Mucosa of descending colon (tissue), 3 donors: Measurements from ENCODE around the gene DNASE2B. TPM values are rescaled to one million over a fixed set of nuclear protein-coding genes. Genes with fewer than 3 reads are reported as not detected.
A peak's percentile ranks its signal among the peaks of the same experiment; 100 is the strongest.

Experiments
- ATAC-seq: fragments of 200-7000 bp; cut with Tn5 transposase; one replicate; pipeline ENCODE4 v1.9.1; 2020; ENCODE audit warnings: mild to moderate bottlenecking, moderate library complexity
- DNase-seq, 3 donors: peaks; one replicate each; pipeline ENCODE4 v3.0.0-alpha.2; 2020
- H3K36me3 ChIP-seq: fragments of 200-600 bp; one replicate; pipeline ENCODE4 v1.8.0; 2021; ENCODE audit warnings: low read depth, mild to moderate bottlenecking
- H3K4me1 ChIP-seq: fragments of 200-600 bp; one replicate; pipeline ENCODE4 v1.8.0; 2021; ENCODE audit warnings: low read depth, mild to moderate bottlenecking
- H3K4me3 ChIP-seq: fragments of 200-600 bp; one replicate; pipeline ENCODE4 v1.8.0; 2021; ENCODE audit warnings: mild to moderate bottlenecking
- H3K9me3 ChIP-seq: fragments of 200-600 bp; one replicate; pipeline ENCODE4 v1.8.0; 2021; ENCODE audit warnings: mild to moderate bottlenecking
- intact Hi-C, 2 donors: fragments of 100-400 bp; cut with DNase I in 1 of 2; cut with micrococcal nuclease in 1 of 2; formaldehyde crosslinking; loops; one replicate each; pipeline versions ENCODE4 v1.11.0 to v1.11.1; 2022; cut with DNase I, micrococcal nuclease
- total RNA-seq, 3 donors: library from RNA; stranded (reverse); fragmentation: NEBNext Ultra II Directional in 2 of 3; extraction: Animal tissue kit (Norgen Biotek cat#: 25700) in 2 of 3; gene quantifications; one replicate each; pipeline versions ENCODE4 v1.2.1 to v1.2.4, GENCODE V29; 2021 to 2023
- TF ChIP-seq, protein P1 (sequence below): fragments of 200-600 bp; IDR thresholded peaks from one replicate; pipeline ENCODE4 v1.8.0; 2022; ENCODE audit warnings: antibody characterized with exemption, mild to moderate bottlenecking
- donor health status: DM: no; HTN: no; CAD: no; lungs with moderate emphysema.
- donor health status: DM: no; HTN: no; CAD: no.
- donor health status: DM: no; HTN: yes; CAD: no.

DNASE2B gene
- total RNA-seq, 3 donors from 2014 or later, result 0.87 to 1.0 TPM; not detected in 1

DNA sequence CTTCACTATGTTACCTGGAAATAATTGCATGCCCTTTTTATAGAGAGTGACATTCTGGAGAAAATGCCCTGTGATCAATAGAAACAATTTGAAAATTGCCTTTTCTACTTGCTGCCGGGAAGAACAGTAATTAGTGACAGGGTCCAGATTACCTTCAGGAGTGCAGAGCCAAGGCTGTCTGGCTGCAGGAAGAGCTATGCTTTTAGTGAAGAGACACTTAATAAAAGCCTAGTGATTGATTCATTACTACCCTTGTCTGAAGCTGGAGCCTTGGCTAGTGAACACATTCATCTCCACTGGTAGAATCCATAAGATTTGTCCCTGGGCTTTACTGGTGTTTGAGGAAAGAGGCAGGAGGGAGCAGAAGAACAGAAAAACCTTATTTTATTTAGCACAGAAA is 12.9 kb upstream of the DNASE2B start:
- DNase-seq (no peak), ATAC-seq (no peak)
- intact Hi-C loops, result no loop called here
- Histone ChIP-seq H3K36me3 (no peaks in the 10 kb centered on the region), H3K4me3 (no peak overlapping the region), H3K9me3 (no peaks in the 10 kb centered on the region), H3K4me1 (no peaks in the 10 kb centered on the region)
- TF ChIP-seq, protein P1, sequence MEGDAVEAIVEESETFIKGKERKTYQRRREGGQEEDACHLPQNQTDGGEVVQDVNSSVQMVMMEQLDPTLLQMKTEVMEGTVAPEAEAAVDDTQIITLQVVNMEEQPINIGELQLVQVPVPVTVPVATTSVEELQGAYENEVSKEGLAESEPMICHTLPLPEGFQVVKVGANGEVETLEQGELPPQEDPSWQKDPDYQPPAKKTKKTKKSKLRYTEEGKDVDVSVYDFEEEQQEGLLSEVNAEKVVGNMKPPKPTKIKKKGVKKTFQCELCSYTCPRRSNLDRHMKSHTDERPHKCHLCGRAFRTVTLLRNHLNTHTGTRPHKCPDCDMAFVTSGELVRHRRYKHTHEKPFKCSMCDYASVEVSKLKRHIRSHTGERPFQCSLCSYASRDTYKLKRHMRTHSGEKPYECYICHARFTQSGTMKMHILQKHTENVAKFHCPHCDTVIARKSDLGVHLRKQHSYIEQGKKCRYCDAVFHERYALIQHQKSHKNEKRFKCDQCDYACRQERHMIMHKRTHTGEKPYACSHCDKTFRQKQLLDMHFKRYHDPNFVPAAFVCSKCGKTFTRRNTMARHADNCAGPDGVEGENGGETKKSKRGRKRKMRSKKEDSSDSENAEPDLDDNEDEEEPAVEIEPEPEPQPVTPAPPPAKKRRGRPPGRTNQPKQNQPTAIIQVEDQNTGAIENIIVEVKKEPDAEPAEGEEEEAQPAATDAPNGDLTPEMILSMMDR, result no peak

DNA sequence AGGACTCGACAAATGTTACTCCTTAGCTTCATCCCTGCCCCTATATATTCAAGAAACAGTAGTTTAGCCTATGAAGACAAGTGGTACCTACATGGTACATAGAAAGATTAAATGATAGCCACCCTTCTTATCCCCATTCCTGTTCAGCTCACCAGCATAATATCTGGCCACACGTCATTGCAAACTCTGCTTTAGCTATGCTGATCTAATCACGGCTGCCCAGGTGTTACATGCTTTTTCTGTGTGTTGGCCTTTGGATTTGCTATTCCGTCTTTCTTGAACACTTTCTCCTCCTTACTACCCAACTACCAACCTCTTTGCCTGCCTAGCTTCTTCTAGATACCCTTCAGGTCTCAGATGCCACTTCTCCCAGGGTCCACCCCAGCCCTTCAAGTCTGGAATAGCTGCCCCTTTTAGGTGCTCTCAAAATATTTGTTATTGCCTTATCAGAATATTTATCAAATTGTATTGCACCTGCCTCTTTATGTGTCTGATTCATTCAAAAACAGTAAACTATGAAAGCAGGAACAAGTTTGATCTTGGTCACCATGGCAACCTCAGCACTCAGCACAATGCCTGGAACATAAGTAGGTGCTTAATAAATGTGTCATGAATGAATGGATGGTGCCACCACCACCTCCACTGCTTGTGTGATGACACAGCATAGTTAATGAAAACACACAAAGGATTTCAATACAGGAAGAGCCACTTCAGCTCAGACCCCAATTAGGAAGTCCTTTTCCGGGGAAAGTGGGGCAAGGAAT is 11.4 kb upstream of the DNASE2B start:
- DNase-seq (no peak), ATAC-seq (no peak)
- intact Hi-C loops, result no loop called here
- H3K9me3 ChIP-seq, result no peaks in the 10 kb centered on the region
- TF ChIP-seq, protein P1, result no peak
- no peaks in the 10 kb centered on the region for H3K4me1 ChIP-seq
- no peak overlapping the region for H3K4me3 ChIP-seq
- H3K36me3 ChIP-seq, result no peaks in the 10 kb centered on the region

DNA sequence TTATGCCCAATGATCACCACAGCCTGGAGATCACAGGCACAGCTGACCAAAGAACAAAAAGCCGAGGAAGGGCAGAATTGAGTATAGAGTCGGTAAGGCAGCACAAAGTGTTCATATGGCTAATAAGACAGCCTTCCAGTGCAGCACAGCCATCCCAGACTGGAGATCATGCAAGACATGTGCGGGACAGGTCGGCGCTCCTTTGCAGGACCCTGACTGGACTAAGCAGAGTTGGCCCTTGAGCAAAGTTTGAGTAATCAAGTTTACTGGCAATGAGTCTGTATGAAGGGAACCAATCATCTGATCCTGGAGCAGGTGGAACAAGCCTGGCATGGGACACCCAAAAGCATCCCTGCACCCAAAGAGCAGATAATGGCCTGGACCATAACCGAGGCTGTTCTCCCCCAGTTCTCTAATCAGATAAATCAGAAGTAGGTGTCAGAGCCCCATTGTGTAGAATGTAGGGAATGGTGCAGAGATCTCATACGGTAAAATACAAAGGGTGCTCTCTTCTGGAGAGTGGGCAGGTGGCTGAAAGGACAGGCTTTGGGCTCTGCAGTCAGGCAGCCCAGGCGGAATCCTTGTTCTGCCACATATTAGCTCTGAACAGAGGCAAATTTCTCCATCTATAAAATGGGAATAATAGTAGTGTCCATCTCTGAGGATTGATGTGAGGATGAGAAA is 10.7 kb upstream of the DNASE2B start:
- intact Hi-C loops, result no loop called here
- TF ChIP-seq, protein P1, result no peak
- H3K9me3 ChIP-seq, result no peaks in the 10 kb centered on the region
- no peak for DNase-seq
- H3K4me1 ChIP-seq, result no peaks in the 10 kb centered on the region
- peak; percentile 21 for ATAC-seq
- H3K36me3 ChIP-seq, result no peaks in the 10 kb centered on the region
- no peak overlapping the region for H3K4me3 ChIP-seq

DNA sequence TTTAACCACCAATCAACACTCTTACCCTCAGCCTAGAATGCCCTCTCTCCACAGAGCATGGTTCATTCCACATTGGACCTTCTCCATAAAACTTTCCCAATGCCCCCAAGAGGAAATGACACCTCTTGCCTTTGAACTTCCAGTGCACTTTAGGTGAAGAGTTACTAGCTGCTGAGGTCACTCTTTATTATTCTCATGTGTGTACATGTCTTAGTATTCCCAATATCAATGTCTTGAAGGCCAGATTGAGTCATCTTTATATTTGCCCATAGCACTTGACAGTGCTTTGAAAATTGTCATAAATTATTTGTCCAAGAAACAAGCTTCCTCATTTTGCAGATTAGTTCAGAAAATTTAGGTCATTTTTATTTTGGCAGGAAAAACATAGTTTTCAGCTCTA is 8.1 kb upstream of the DNASE2B start:
- TF ChIP-seq, protein P1, result no peak
- Histone ChIP-seq H3K4me3 (no peak overlapping the region), H3K9me3 (no peaks in the 10 kb centered on the region), H3K36me3 (no peaks in the 10 kb centered on the region), H3K4me1 (no peaks in the 10 kb centered on the region)
- ATAC-seq (peak; percentile 46), DNase-seq (no peak)
- intact Hi-C loops, result no loop called here

GRCh38 chr1:84401156-84401555 is 2.9 kb downstream of the DNASE2B start:
- no peak for ATAC-seq
- intact Hi-C loops, result no loop called here
- TF ChIP-seq, protein P1, result no peak
- H3K36me3 ChIP-seq, result no peaks in the 10 kb centered on the region
- no peak for DNase-seq
- H3K9me3 ChIP-seq, result no peaks in the 10 kb centered on the region
- H3K4me1 ChIP-seq, result peaks cover 6% of the 10 kb centered on the region
- no peak overlapping the region for H3K4me3 ChIP-seq
